ENCODE measurements around the gene GALC.

DNA sequence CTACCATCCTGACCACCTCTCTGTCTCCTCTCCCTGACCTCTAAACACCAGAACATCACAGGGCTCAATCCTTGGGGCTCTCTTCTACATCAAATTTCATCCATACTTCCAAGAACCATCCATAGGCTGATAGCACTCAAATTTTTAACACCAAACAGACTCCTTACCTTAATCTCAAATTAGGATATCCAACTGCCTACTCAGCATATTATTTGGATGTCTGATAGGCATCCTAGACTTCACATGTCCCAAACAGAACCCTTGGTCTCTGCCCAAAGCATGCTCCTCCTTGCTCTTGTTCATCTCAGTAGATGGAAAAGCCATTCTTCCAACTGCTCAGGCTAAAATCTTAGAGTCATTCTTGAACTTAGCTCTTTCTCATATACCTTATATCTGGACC is 91.3 kb downstream of the GALC start:
- TF ChIP-seq POLR2A (IDR thresholded peaks at IDR 0.05; ENCODE audit: low read depth, low read length) (no peak), POLR2AphosphoS5 (IDR thresholded peaks at IDR 0.05; ENCODE audit: low read depth, low read length) (no peak), POU2F2 (IDR thresholded peaks at IDR 0.05; ENCODE audit: low read depth, low read length) (no peak)
